Mucosa of stomach (tissue), 1 donor: ENCODE data around the gene SH3PXD2B.

Experiments used
- H3K27me3 ChIP-seq: one replicate; pipeline ENCODE4 v1.7.0; 2013; ENCODE audit warnings: mild to moderate bottlenecking, low read length; ENCODE audit not compliant: control insufficient read depth, insufficient read depth
- H3K36me3 ChIP-seq: one replicate; pipeline ENCODE4 v1.7.0; 2013; ENCODE audit warnings: low read length; ENCODE audit not compliant: control insufficient read depth, insufficient read depth
- H3K4me1 ChIP-seq: one replicate; pipeline ENCODE4 v1.7.0; 2013; ENCODE audit warnings: mild to moderate bottlenecking, low read length; ENCODE audit not compliant: control insufficient read depth, insufficient read depth
- H3K4me3 ChIP-seq: one replicate; pipeline ENCODE4 v1.7.0; 2013; ENCODE audit warnings: low read length
- H3K9ac ChIP-seq: one replicate; pipeline ENCODE4 v1.7.0; 2013; ENCODE audit warnings: mild to moderate bottlenecking, low read length, moderate library complexity
- H3K9me3 ChIP-seq: one replicate; pipeline ENCODE4 v1.7.0; 2013; ENCODE audit warnings: mild to moderate bottlenecking, low read length, moderate library complexity; ENCODE audit not compliant: control insufficient read depth
- donor health status: Pancreatic carcinoma.

SH3PXD2B gene

GRCh38 chr5:172437445-172438318 lies 16.6 kb downstream of the SH3PXD2B start:
- Histone ChIP-seq H3K9ac (no peak overlapping the region), H3K36me3 (no peaks in the 10 kb centered on the region), H3K9me3 (no peaks in the 10 kb centered on the region), H3K4me3 (no peak overlapping the region), H3K27me3 (no peaks in the 10 kb centered on the region), H3K4me1 (peaks cover 10% of the 10 kb centered on the region)

DNA sequence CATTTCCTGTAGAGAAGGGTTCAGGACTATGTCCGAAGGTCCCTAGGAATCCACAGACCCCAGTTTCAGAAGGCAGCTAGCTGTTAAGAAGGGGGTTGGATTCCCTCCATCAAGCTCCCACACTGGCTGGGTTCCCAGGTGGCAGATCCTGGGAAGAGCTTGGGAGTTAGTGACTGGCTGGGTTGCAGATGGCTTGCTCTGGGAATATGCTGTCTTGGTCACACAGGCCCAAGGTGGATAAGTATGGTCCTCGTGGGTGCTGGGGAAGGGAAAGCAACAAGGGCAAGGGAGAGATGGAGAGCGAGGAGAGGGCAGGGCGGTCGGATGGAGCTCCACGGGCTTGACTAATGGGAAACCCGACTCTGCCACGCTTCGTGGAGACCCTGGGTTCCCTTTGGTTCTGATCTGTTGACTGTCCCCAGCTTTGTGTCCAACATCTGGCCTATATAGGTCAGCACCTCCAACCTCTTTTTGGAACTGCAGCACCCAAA lies 17.4 kb downstream of the SH3PXD2B start:
- H3K27me3 ChIP-seq: no peaks in the 10 kb centered on the region
- H3K36me3 ChIP-seq: no peaks in the 10 kb centered on the region
- no peaks in the 10 kb centered on the region for H3K9me3 ChIP-seq
- peak overlapping the region; percentile 12 for H3K9ac ChIP-seq
- peaks cover 10% of the 10 kb centered on the region for H3K4me1 ChIP-seq
- H3K4me3 ChIP-seq: no peak overlapping the region

DNA sequence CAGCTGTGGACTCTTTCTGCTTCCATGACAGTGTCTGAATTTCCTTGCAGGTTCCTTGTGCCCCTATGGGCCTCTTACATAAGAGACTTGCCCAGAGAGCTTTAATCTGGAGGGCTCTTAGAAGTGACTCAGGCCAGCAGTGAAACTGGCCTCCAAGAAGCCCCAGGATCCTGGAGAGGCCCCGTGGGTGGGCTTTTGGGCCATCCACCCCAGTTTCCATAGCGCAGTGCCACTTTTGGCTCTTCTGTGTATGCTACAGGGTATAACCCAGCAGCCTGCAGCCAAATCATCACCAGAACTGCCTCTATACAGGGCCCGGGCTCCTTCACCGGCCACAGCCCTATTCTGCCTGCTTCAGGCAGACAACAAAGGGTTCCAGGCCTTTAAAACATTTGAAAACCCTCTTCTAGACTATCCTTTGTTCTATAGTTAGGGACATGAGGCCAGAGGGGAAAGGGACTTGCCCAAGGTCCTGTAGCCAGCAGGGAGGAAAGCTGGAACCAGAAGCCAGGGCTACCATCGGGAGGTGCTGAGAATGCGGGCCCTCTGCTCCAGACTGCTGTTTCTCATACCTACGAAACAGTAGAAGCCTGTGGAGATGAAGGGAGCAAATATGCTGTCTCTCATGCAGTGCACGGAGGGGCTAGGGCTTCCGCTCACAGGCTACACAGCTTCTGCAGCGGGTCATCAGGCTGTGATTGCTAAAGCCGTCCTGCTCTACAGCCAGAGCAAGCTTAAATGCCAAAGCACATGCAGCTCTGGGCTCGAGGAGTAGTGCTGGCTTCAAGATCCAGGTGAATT lies 18.0 kb downstream of the SH3PXD2B start:
- Histone ChIP-seq H3K4me1 (peaks cover 10% of the 10 kb centered on the region), H3K36me3 (no peaks in the 10 kb centered on the region), H3K27me3 (no peaks in the 10 kb centered on the region), H3K9ac (no peak overlapping the region), H3K4me3 (no peak overlapping the region), H3K9me3 (no peaks in the 10 kb centered on the region)

GRCh38 chr5:172435362-172436077 lies 18.8 kb downstream of the SH3PXD2B start:
- no peaks in the 10 kb centered on the region for H3K27me3 ChIP-seq
- H3K9ac ChIP-seq: no peak overlapping the region
- no peaks in the 10 kb centered on the region for H3K9me3 ChIP-seq
- H3K36me3 ChIP-seq: no peaks in the 10 kb centered on the region
- H3K4me3 ChIP-seq: no peak overlapping the region
- H3K4me1 ChIP-seq: peaks cover 10% of the 10 kb centered on the region

GRCh38 chr5:172434251-172434650 lies 20.1 kb downstream of the SH3PXD2B start:
- no peak overlapping the region for H3K9ac ChIP-seq
- no peak overlapping the region for H3K4me3 ChIP-seq
- no peaks in the 10 kb centered on the region for H3K36me3 ChIP-seq
- H3K27me3 ChIP-seq: no peaks in the 10 kb centered on the region
- H3K9me3 ChIP-seq: no peaks in the 10 kb centered on the region
- H3K4me1 ChIP-seq: peaks cover 16% of the 10 kb centered on the region

DNA sequence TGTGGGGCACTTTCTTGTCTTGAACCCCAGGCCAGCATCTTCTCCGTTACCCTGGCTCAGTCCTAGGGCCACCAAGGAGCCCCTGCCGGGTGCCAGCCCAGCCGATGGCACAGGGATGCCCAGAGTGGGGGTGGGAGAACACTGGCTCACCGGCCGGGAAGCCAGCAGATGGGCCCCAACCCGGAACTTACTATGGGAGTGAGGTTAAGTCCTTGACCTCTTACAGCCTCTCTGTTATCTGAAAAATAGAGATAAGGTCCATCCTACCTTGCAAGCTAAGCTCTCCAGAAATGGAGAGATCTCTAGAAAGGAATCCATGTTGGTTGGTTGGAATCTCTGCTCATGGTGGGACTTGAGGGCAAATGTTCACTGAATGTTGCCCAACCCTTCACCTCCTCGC lies 20.8 kb downstream of the SH3PXD2B start:
- no peaks in the 10 kb centered on the region for H3K36me3 ChIP-seq
- H3K4me1 ChIP-seq: peaks cover 22% of the 10 kb centered on the region
- no peaks in the 10 kb centered on the region for H3K9me3 ChIP-seq
- no peak overlapping the region for H3K9ac ChIP-seq
- no peak overlapping the region for H3K4me3 ChIP-seq
- H3K27me3 ChIP-seq: no peaks in the 10 kb centered on the region

- Histone ChIP-seq H3K9ac (no peak overlapping the region), H3K4me3 (no peak overlapping the region), H3K36me3 (no peaks in the 10 kb centered on the region), H3K4me1 (peaks cover 20% of the 10 kb centered on the region), H3K9me3 (no peaks in the 10 kb centered on the region), H3K27me3 (no peaks in the 10 kb centered on the region)
Observed at GRCh38 chr5:172433071-172433470, 21.3 kb downstream of the SH3PXD2B start.

DNA sequence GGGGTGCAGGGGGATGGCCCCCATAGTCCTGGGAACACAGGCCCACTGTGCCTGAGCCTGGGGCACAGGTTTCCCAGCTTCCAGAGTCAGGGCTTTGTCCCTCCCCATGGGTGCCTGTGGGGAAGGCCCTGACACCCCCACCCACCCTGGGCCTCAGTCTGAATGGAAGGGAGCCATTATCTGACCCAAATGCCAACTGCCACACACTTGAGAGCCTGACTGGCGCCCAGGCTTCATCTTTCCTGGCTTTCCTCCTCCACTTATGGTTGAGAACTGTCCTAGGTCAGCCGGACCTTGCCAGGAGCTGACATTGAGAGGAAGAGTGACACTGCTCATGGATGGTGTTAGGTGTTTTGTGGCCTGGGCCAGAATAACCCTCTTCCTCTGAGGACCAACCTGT lies 24.0 kb downstream of the SH3PXD2B start:
- peaks cover 17% of the 10 kb centered on the region for H3K4me1 ChIP-seq
- no peaks in the 10 kb centered on the region for H3K36me3 ChIP-seq
- H3K9ac ChIP-seq: no peak overlapping the region
- no peaks in the 10 kb centered on the region for H3K27me3 ChIP-seq
- no peak overlapping the region for H3K4me3 ChIP-seq
- no peaks in the 10 kb centered on the region for H3K9me3 ChIP-seq

DNA sequence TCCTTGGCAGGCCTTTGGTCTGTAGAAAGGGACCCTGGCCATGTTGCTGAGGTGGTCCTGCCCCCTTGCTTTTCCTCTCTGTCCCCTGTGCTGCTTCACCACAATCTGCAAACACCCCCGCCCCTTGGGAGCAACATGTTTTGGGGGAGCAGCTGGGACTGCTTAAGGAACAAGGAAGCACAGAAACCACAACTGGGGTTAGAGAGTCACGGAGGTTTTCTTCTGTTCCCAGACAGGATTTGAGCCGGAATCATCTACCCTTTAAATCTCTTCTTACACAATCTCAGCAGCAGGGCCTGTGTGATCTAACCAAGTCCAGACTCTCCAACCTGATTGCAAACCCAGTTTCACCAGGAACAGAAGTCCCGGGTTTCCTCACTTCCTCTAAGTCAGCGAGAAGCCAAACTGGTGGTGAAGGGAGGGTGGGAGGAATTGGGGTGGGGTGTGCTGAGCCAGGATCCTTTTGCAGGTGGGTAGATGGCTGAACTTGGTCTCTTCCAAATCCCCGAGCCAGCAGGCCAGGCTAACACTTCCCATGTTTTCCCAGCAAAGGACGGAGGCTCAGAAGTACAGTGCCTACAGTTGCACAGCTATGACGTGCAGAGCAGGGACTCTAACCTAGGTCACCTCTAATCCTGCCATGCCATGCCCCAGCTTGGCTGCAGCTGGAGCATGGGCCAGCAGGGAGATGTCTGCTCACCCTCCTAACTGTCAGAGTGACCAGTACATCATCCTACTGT lies 25.0 kb downstream of the SH3PXD2B start:
- Histone ChIP-seq H3K27me3 (no peaks in the 10 kb centered on the region), H3K9me3 (no peaks in the 10 kb centered on the region), H3K9ac (peak overlapping the region; percentile 3), H3K4me3 (no peak overlapping the region), H3K36me3 (no peaks in the 10 kb centered on the region), H3K4me1 (peaks cover 17% of the 10 kb centered on the region)

DNA sequence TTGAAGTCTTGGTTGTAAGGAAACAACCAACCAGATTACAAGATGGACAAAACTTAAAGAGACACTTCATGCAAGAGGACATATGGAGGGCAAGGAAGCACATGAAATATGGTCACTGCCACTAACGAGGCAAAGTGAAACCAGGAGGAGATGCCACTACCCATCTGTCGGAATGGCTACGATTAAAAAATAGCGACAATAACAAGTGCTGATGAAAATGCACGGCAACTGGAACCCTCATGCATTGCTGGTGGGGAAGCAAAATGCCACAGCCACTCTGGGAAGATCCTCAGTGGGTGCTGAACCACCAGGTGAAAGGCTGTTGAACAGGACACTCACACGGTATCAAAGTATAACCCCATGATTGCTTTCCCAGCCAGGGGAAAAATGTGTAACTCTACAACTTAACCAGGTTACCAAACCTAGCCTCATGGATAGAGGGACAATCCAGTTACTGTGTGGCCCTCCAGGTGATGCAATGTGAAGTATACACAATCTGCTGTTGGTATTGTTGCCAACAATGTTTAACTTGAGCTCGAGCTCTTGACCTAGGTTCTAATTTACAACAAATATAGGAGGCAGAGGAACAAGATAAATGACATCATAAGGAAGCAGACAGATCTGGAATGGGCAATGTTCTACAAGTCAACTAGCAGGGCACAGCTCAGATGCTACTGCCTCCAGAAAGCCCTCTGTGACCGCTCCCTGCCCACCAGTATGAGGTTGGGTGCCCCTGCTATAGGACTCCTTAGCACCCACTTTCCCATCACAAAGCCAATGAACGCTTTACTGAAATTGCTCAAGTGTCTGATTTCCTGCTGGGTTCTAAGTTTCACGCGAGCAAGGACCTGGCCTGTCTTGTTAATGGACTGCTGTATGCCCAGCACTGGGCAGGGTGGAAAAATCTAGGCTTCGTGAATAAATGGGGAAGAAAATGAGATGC lies 25.8 kb downstream of the SH3PXD2B start:
- H3K36me3 ChIP-seq: no peaks in the 10 kb centered on the region
- no peaks in the 10 kb centered on the region for H3K9me3 ChIP-seq
- no peaks in the 10 kb centered on the region for H3K27me3 ChIP-seq
- no peak overlapping the region for H3K4me3 ChIP-seq
- H3K9ac ChIP-seq: peak overlapping the region; percentile 3
- peaks cover 17% of the 10 kb centered on the region for H3K4me1 ChIP-seq
